K562 (cell line): ENCODE data around the gene AK2. TPM values are rescaled to one million over a fixed set of nuclear protein-coding genes. Genes with fewer than 3 reads are reported as not detected.

Experiments used
- ATAC-seq: fragments of 200-7000 bp; cut with Tn5 transposase; 3 replicates; pipeline ENCODE4 v1.9.1; 2020; ENCODE audit warnings: moderate library complexity
- BruUV-seq: library from RNA; stranded (reverse); fragments of 400-500 nt; replicated peaks from 2 replicates; lab custom pipeline; 2021; lab: Mats Ljungman, UMichigan
- CTCF ChIA-PET: fragments of 300-600 bp; formaldehyde crosslinking; extraction: SDS; loops from one replicate; lab custom pipeline; 2021; ENCODE audit warnings: low intra/inter-chr PET ratio; lab: Yijun Ruan, JAX
- POLR2A ChIA-PET: fragments of 300-600, 350-650 bp; sonication (Branson Sonifier 250); formaldehyde crosslinking; extraction: SDS; loops from one replicate; lab custom pipeline; 2021; ENCODE audit warnings: antibody characterized with exemption, inconsistent platforms; lab: Yijun Ruan, JAX
- DNase-seq, 4 experiments: peaks; one replicate each; pipeline versions ENCODE4 v3.0.0 to v3.0.0-alpha.2; 2011 to 2018; ENCODE audit warnings: low spot score in 3 of 4, mixed read lengths in 3 of 4; ENCODE audit errors: extremely low read depth in 1 of 4
- FAIRE-seq: peaks from 2 replicates; lab custom pipeline; 2011; peaks lifted over from hg19 to GRCh38; lab: Jason Lieb, UNC
- H2AFZ ChIP-seq: 2 replicates; pipeline ENCODE4 v1.6.0; 2011; ENCODE audit warnings: low read depth, low read length, control low read depth, inconsistent platforms
- H3K27ac ChIP-seq: fragments of 200-600 bp; 3 replicates; pipeline ENCODE4 v1.8.0; 2011; ENCODE audit warnings: low read depth, mild to moderate bottlenecking, control low read depth, inconsistent platforms, low read length, moderate library complexity, mixed read lengths; ENCODE audit errors: extremely low read depth
- H3K27me3 ChIP-seq, 2 experiments: fragments of 300-600 bp in 1 of 2; 2 replicates in 1 of 2; 3 replicates in 1 of 2; pipeline versions ENCODE4 v1.6.0 to v1.8.0; 2011; ENCODE audit warnings: inconsistent platforms in 2 of 2, low read length in 2 of 2, mild to moderate bottlenecking in 1 of 2, mixed read lengths in 1 of 2, moderate library complexity in 1 of 2; ENCODE audit not compliant: control insufficient read depth in 2 of 2, insufficient read depth in 2 of 2
- H3K36me3 ChIP-seq: fragments of 300-600 bp; 3 replicates; pipeline ENCODE4 v1.8.0; 2011; ENCODE audit warnings: mild to moderate bottlenecking, low read length, inconsistent platforms; ENCODE audit not compliant: control insufficient read depth, insufficient read depth
- H3K4me1 ChIP-seq, 2 experiments: fragments of 200-600 bp in 1 of 2; replicated peaks in 1 of 2; 2 replicates in 1 of 2; 3 replicates in 1 of 2; pipeline versions ENCODE4 v1.5.1 to v1.8.0; 2011; ENCODE audit warnings: inconsistent platforms in 2 of 2, low read length in 2 of 2, mild to moderate bottlenecking in 1 of 2, mixed read lengths in 1 of 2, moderate library complexity in 1 of 2; ENCODE audit not compliant: control insufficient read depth in 2 of 2, insufficient read depth in 2 of 2
- H3K4me2 ChIP-seq: 2 replicates; pipeline ENCODE4 v1.6.1; 2011; ENCODE audit warnings: low read length, control low read depth, inconsistent platforms, mixed read lengths; ENCODE audit not compliant: insufficient read depth
- H3K4me3 ChIP-seq: fragments of 200-600 bp; sonication (generic), shearing (Covaris generic); 2 replicates; pipeline ENCODE4 v1.5.1; 2016; ENCODE audit warnings: control low read depth, inconsistent platforms
- H3K79me2 ChIP-seq: fragments of 200-600 bp; 3 replicates; pipeline ENCODE4 v1.8.0; 2011; ENCODE audit warnings: low read length, inconsistent platforms; ENCODE audit not compliant: control insufficient read depth, insufficient read depth
- H3K9ac ChIP-seq, 2 experiments: 2 replicates each; pipeline versions ENCODE4 v1.6.0 to v1.6.1; 2011; ENCODE audit warnings: low read depth in 2 of 2, low read length in 2 of 2, control low read depth in 1 of 2, inconsistent platforms in 1 of 2, mild to moderate bottlenecking in 1 of 2, mixed read lengths in 1 of 2; ENCODE audit not compliant: insufficient read depth in 1 of 2
- H3K9me1 ChIP-seq: one replicate; pipeline ENCODE4 v1.6.0; 2011; ENCODE audit warnings: inconsistent platforms, mild to moderate bottlenecking, low read length, moderate library complexity; ENCODE audit not compliant: control insufficient read depth, insufficient read depth
- H3K9me3 ChIP-seq: replicated peaks from 2 replicates; pipeline ENCODE4 v1.5.1; 2011; ENCODE audit warnings: low read depth, low read length, inconsistent platforms; ENCODE audit not compliant: control insufficient read depth, insufficient read depth
- H4K20me1 ChIP-seq: replicated peaks from 2 replicates; pipeline ENCODE4 v1.6.1; 2011; ENCODE audit warnings: low read length, inconsistent platforms, mixed read lengths; ENCODE audit not compliant: control insufficient read depth, insufficient read depth
- ELF2 ChIP-seq: fragments of 250-450 bp; sonication (Bioruptor Pico); IDR thresholded peaks from 2 replicates; pipeline ENCODE4 v1.5.0; 2021; ENCODE audit warnings: mild to moderate bottlenecking
- ESRRA ChIP-seq: fragments of 450-650 bp; IDR thresholded peaks from 2 replicates; pipeline ENCODE4 v1.6.1; 2014; ENCODE audit warnings: low read depth, mild to moderate bottlenecking, moderate library complexity, borderline replicate concordance
- EZH2 ChIP-seq: IDR thresholded peaks from 2 replicates; pipeline ENCODE4 v1.6.1; 2012; ENCODE audit warnings: low read depth, mild to moderate bottlenecking, inconsistent platforms, low read length, borderline replicate concordance
- FOXJ2 ChIP-seq: fragments of 200-800 bp; sonication (Bioruptor generic); IDR thresholded peaks from 2 replicates; pipeline ENCODE4 v1.6.1; 2016; ENCODE audit warnings: missing genetic modification characterization, missing compliant biosample characterization
- HLTF ChIP-seq: fragments of 450-650 bp; IDR thresholded peaks from 2 replicates; pipeline ENCODE4 v1.6.1; 2016
- MTA2 ChIP-seq: fragments of 450-650 bp; IDR thresholded peaks from 2 replicates; pipeline ENCODE4 v1.6.1; 2016; ENCODE audit warnings: low read depth
- NR2C2 ChIP-seq, 2 experiments: fragments of 200-800 bp in 1 of 2; sonication (Bioruptor generic) in 1 of 2; sonication (generic) in 1 of 2; formaldehyde crosslinking in 1 of 2; IDR thresholded peaks; 2 replicates each; pipeline versions ENCODE4 v1.6.1 to v1.8.0; 2016 to 2022; ENCODE audit warnings: mild to moderate bottlenecking in 1 of 2, missing compliant biosample characterization in 1 of 2, missing genetic modification characterization in 1 of 2, missing genetic modification reagents in 1 of 2
- PHB ChIP-seq: fragments of 250-450 bp; sonication (Bioruptor Pico); IDR thresholded peaks from 2 replicates; pipeline ENCODE4 v1.5.0; 2021
- POLR2A ChIP-seq: fragments of 450-650 bp; conservative IDR thresholded peaks from 2 replicates; pipeline ENCODE4 v1.6.1; 2016
- POLR2AphosphoS5 ChIP-seq: IDR thresholded peaks from 2 replicates; pipeline ENCODE4 v1.6.1; 2011; ENCODE audit warnings: mild to moderate bottlenecking, low read depth, low read length, moderate library complexity; ENCODE audit not compliant: control insufficient read depth, insufficient read depth
- SNIP1 ChIP-seq: fragments of 450-650 bp; IDR thresholded peaks from 2 replicates; pipeline ENCODE4 v1.7.1; 2017; ENCODE audit warnings: low read depth, mild to moderate bottlenecking
- SPI1 ChIP-seq: IDR thresholded peaks from 2 replicates; pipeline ENCODE4 v1.6.1; 2011; ENCODE audit warnings: low read depth, low read length, control low read depth, borderline replicate concordance
- XRCC3 ChIP-seq: fragments of 450-650 bp; IDR thresholded peaks from 2 replicates; pipeline ENCODE4 v1.6.1; 2017; ENCODE audit warnings: mild to moderate bottlenecking, moderate library complexity
- ZNF707 ChIP-seq: fragments of 250-450 bp; sonication (Bioruptor Pico); conservative IDR thresholded peaks from 2 replicates; pipeline ENCODE4 v1.8.0; 2022; ENCODE audit warnings: inconsistent platforms, mild to moderate bottlenecking, moderate library complexity
- WGBS: fragments of 100-300 bp; shearing (Covaris generic); methylation state at CpG from one replicate; pipeline ENCODE4 v1.1.6; 2016; ENCODE audit warnings: low coverage, mixed read lengths; ENCODE audit not compliant: insufficient coverage; ENCODE audit errors: missing lambda C conversion rate; 5-methylcytosine and 5-hydroxymethylcytosine counted together
- in situ Hi-C: fragments of 300-500 bp; cut with MboI; formaldehyde crosslinking; loops from 4 replicates; pipeline ENCODE4 v1.15.0; 2018; ENCODE audit warnings: inconsistent platforms, mixed read lengths
- intact Hi-C: fragments of 100-400 bp; cut with micrococcal nuclease; formaldehyde crosslinking; loops from 2 replicates; pipeline ENCODE4 v1.14.2; 2022
- polyA plus RNA-seq, 8 experiments: library from polyadenylated mRNA; depleted of rRNA in 4 of 8; stranded (reverse) in 5 of 8; unstranded in 3 of 8; fragments of >200 nt; fragmentation: Nextera tagmentation in 2 of 8; fragmentation: Illumina TruSeq in 1 of 8; extraction: Ambion mirVana in 2 of 8; extraction: Trizol in 1 of 8; gene quantifications; 2 replicates each; pipeline versions ENCODE4 v1.2.1 to v1.2.3, GENCODE V29; 2011 to 2014; ENCODE audit warnings: inconsistent platforms in 1 of 8, missing spikeins in 1 of 8
- total RNA-seq, 7 experiments: library from RNA; depleted of rRNA in 6 of 7; stranded (reverse); fragments of >200 nt in 6 of 7; fragmentation: Illumina TruSeq in 2 of 7; extraction: Trizol in 2 of 7; gene quantifications; 2 replicates each; pipeline versions ENCODE4 v1.2.1 to v1.2.3, GENCODE V29; 2011 to 2021; ENCODE audit warnings: low replicate concordance in 1 of 7
- TF ChIP-seq, protein P1 (sequence below): sonication (generic); formaldehyde crosslinking; IDR thresholded peaks from 2 replicates; pipeline ENCODE4 v1.8.0; 2022; ENCODE audit warnings: missing genetic modification reagents, mild to moderate bottlenecking, moderate library complexity, borderline replicate concordance
- TF ChIP-seq, protein P2 (sequence below): fragments of 250-450 bp; sonication (Bioruptor Pico); IDR thresholded peaks from 2 replicates; pipeline ENCODE4 v1.8.0; 2022; ENCODE audit warnings: inconsistent platforms, mild to moderate bottlenecking, moderate library complexity, borderline replicate concordance
- TF ChIP-seq, protein P3 (sequence below): fragments of 250-450 bp; sonication (Bioruptor Pico); IDR thresholded peaks from 2 replicates; pipeline ENCODE4 v1.4.0; 2020; ENCODE audit warnings: mild to moderate bottlenecking, moderate library complexity

The AK2 gene
- total and polyA plus RNA-seq, 9 of the 15 experiments (the other 6 are each of a cell fraction or from before 2014, with no cell fraction given), result 105 to 1,050 (median 509) TPM

DNA sequence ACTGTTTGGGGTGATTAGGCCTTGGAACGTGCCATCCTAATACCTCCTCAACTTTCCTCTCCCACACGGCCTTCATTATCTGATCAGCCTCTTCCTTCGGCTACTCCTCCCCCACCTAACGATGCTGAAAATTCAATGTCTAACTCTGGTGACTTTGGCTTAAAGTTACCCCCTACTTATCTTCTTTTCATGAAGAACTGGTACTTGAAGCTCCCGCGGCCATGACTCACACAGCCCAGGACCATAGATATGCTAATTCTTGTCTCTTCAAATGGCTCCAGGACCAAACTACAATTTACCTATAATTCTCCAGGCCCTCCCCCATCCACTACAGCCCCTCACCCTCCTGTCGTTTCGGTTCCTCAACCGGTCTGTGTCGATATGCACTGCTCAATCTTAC lies 28.6 kb upstream of the AK2 start:
- Histone ChIP-seq H3K9me1 (no peaks in the 10 kb centered on the region), H3K4me1 (no peaks in the 10 kb centered on the region)

More for the DNA sequence above, 28.6 kb upstream of the AK2 start:
- no TSS peak for BruUV-seq
- intact Hi-C loops, result no loop called here
- H3K9me3 ChIP-seq, result 0 out of 2 replicates have a peak, but pooled peaks cover 13% of the 10 kb centered on the region
- H2AFZ ChIP-seq, result no peak overlapping the region
- no peak for FAIRE-seq
- no peak overlapping the region for H3K27ac ChIP-seq
- TF ChIP-seq HLTF (no peak), SPI1 (no peak), POLR2A (no peak), EZH2 (no peak), ESRRA (no peak), XRCC3 (no peak), PHB (no peak), NR2C2 (CRISPR knock-in tag; IDR thresholded peaks at IDR 0.05) (no peak), NR2C2 (tag; IDR thresholded peaks at IDR 0.05) (no peak), FOXJ2 (tag) (no peak), SNIP1 (no peak), MTA2 (no peak), ELF2 (CRISPR knock-in tag) (no peak), ZNF707 (no peak), POLR2AphosphoS5 (no peak)
- TF ChIP-seq, protein P1, sequence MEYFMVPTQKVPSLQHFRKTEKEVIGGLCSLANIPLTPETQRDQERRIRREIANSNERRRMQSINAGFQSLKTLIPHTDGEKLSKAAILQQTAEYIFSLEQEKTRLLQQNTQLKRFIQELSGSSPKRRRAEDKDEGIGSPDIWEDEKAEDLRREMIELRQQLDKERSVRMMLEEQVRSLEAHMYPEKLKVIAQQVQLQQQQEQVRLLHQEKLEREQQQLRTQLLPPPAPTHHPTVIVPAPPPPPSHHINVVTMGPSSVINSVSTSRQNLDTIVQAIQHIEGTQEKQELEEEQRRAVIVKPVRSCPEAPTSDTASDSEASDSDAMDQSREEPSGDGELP, result no peak
- TF ChIP-seq, protein P2, sequence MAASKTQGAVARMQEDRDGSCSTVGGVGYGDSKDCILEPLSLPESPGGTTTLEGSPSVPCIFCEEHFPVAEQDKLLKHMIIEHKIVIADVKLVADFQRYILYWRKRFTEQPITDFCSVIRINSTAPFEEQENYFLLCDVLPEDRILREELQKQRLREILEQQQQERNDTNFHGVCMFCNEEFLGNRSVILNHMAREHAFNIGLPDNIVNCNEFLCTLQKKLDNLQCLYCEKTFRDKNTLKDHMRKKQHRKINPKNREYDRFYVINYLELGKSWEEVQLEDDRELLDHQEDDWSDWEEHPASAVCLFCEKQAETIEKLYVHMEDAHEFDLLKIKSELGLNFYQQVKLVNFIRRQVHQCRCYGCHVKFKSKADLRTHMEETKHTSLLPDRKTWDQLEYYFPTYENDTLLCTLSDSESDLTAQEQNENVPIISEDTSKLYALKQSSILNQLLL (CRISPR knock-in tag), result no peak
- TF ChIP-seq, protein P3, sequence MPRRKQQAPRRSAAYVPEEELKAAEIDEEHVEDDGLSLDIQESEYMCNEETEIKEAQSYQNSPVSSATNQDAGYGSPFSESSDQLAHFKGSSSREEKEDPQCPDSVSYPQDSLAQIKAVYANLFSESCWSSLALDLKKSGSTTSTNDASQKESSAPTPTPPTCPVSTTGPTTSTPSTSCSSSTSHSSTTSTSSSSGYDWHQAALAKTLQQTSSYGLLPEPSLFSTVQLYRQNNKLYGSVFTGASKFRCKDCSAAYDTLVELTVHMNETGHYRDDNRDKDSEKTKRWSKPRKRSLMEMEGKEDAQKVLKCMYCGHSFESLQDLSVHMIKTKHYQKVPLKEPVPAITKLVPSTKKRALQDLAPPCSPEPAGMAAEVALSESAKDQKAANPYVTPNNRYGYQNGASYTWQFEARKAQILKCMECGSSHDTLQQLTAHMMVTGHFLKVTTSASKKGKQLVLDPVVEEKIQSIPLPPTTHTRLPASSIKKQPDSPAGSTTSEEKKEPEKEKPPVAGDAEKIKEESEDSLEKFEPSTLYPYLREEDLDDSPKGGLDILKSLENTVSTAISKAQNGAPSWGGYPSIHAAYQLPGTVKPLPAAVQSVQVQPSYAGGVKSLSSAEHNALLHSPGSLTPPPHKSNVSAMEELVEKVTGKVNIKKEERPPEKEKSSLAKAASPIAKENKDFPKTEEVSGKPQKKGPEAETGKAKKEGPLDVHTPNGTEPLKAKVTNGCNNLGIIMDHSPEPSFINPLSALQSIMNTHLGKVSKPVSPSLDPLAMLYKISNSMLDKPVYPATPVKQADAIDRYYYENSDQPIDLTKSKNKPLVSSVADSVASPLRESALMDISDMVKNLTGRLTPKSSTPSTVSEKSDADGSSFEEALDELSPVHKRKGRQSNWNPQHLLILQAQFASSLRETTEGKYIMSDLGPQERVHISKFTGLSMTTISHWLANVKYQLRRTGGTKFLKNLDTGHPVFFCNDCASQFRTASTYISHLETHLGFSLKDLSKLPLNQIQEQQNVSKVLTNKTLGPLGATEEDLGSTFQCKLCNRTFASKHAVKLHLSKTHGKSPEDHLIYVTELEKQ, result no peak
- H3K4me2 ChIP-seq, result no peak overlapping the region
- in situ Hi-C loops, result no loop called here
- H3K9ac ChIP-seq, result no peak overlapping the region
- DNase-seq, result no peak
- ChIA-PET POLR2A (no interaction called here), CTCF (no interaction called here)
- H4K20me1 ChIP-seq, result no peaks in the 10 kb centered on the region
- H3K4me3 ChIP-seq, result no peak overlapping the region
- WGBS, result 4% methylated on average over 10 of the region's 10 CpGs
- ATAC-seq, result no peak
- H3K36me3 ChIP-seq, result no peaks in the 10 kb centered on the region
- H3K27me3 ChIP-seq, result 0 out of 5 replicates have a peak, but pooled peaks cover 2 to 7% of the 10 kb centered on the region in 2 experiments
- H3K79me2 ChIP-seq, result no peaks in the 10 kb centered on the region
